ENCODE measurements around the gene CEACAM19. TPM values are rescaled to one million over a fixed set of nuclear protein-coding genes. Genes with fewer than 3 reads are reported as not detected.

Gene CEACAM19
- total RNA-seq, 1 donor = 1.3 TPM

DNA sequence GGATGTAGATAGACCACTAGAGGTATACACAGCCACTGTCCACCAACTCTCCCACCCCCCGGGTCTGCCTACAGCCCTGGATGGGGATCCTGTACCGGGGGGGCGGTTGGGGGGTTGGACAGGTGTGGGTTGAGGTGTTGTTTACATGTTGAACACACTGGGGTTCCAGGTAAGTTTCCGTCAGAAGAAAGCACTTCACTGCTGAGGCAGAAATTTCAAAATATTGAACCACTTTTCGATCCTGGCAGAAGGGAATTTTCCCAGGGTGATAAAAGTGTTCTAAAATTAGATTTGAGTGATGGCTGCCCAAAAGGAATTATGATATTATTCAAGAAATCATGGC lies 21.1 kb downstream of the CEACAM19 start:
- H3K4me3 ChIP-seq (ENCODE audit: low read depth, low read length) = no peak overlapping the region
- TF ChIP-seq, protein P1, sequence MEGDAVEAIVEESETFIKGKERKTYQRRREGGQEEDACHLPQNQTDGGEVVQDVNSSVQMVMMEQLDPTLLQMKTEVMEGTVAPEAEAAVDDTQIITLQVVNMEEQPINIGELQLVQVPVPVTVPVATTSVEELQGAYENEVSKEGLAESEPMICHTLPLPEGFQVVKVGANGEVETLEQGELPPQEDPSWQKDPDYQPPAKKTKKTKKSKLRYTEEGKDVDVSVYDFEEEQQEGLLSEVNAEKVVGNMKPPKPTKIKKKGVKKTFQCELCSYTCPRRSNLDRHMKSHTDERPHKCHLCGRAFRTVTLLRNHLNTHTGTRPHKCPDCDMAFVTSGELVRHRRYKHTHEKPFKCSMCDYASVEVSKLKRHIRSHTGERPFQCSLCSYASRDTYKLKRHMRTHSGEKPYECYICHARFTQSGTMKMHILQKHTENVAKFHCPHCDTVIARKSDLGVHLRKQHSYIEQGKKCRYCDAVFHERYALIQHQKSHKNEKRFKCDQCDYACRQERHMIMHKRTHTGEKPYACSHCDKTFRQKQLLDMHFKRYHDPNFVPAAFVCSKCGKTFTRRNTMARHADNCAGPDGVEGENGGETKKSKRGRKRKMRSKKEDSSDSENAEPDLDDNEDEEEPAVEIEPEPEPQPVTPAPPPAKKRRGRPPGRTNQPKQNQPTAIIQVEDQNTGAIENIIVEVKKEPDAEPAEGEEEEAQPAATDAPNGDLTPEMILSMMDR (IDR thresholded peaks at IDR 0.05; ENCODE audit: insufficient read depth, low read length) = no peak
- DNase-seq (ENCODE audit: low read depth) = no peak

DNA sequence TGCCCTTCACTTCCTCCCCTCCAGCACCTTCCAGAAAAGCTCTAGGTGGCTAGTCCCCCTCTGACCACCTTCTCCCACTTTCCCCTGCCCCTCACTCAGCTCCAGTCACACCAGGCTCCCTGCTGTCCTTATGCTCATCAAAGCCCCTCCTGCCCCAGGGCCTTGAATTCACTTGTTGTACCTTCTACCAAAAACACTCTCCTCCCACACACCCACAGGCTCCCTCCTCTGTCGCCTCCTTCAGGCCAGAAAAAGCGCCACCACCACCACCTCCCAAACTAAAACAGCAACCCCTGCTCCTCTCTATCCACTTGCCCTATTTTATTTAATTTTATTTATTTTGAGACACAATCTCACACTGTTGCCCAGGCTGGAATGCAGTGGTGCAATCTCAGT lies 22.9 kb downstream of the CEACAM19 start:
- TF ChIP-seq, protein P1 (IDR thresholded peaks at IDR 0.05; ENCODE audit: insufficient read depth, low read length) = peak; percentile 11
- no peak for DNase-seq (ENCODE audit: low read depth)
- no peak overlapping the region for H3K4me3 ChIP-seq (ENCODE audit: low read depth, low read length)

DNA sequence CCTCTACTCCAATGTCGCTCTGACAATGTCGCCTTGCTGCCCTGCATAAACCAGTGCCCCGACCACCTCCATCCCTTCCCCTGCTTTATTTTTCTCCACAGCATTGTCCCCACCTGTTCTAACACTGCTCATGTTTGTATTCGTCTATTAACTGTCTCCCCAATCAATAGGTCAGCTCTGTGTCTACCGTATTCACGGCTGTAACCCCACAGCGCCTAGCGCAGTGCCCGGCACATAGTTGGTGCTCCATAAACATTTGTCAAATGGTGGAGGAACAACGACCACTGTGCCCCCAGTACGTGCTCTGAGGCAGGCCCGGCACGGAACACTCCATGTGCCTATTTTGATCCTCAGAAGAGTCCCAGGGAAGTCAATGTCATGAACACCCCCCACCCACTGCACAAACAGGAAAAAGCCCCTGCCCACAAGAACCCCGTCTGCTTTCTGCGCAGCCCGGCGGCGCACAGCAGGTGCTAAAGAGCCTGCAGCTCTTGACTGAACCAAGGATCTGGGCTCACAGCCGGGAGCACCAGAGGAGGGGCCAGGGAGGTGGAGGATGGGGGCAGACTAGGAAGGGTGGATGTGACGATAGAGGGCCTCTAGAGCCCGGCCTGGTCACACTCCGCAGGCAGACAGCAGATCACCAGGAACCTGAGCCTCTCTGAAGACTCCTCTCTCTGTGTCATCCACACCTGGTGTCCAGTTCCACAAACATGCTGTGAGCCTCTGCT lies 25.8 kb downstream of the CEACAM19 start:
- DNase-seq (ENCODE audit: low read depth) = no peak
- H3K4me3 ChIP-seq (ENCODE audit: low read depth, low read length) = no peak overlapping the region
- TF ChIP-seq, protein P1 (IDR thresholded peaks at IDR 0.05; ENCODE audit: insufficient read depth, low read length) = no peak

DNA sequence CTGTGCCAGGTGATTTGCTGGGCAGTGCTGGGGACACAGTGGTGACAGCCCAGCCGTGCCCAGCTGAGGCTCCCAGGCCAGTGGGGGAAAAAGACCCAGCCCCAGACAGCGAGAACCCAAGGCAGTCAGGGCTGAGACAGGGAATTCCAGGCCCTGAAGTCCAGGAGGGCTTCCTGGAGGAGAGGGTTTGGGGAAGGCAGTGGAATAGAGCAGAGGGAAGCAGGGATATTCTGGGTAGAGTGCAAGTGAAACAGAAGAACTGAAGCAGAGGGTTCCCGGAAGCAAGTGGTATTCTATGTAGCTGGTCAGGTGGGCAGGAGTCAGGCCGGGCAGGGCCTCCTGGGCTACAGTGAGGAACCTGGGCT lies 26.4 kb downstream of the CEACAM19 start:
- no peak for DNase-seq (ENCODE audit: low read depth)
- TF ChIP-seq, protein P1 (IDR thresholded peaks at IDR 0.05; ENCODE audit: insufficient read depth, low read length) = no peak

DNA sequence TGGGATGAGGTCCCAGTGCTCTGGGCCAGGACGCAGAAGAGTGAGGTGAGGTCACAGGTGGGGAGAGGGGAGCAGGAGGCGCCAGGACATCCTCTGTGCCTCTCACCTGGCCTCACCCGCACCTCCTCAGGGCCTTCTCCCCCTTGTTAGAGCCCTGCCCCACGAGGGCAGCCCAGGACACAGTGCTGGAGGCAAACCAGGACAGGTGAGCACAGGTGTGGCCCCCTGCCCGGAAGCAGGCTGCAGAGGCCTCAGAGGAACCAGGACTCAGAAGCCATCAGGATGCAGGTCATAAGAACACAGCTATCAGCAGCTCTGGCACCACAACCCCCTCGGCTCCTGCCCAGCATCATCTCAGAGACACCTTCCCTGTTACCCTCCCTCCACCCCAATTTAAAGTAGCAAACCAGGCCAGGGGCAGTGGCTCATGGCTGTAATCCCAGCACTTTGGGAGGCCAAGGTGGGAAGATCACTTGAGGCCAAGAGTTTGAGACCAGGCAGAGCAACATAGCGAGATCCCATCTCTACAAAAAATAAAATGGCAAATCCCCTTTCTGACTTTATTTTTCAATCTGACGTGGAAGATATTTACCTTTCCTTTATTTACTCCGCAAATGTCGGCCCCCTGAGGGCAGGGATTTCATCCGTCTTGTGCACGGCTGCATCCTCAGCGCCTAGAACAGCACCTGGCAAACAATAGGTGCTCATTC lies 27.4 kb downstream of the CEACAM19 start, which contains the start of gene CEACAM16:
TSS of gene CEACAM16 (plus strand) at position 660 of the 710 bp plus-strand sequence. CDS start 2,306 bp downstream, outside the sequence.
- TF ChIP-seq, protein P1 (IDR thresholded peaks at IDR 0.05; ENCODE audit: insufficient read depth, low read length) = no peak
- H3K4me3 ChIP-seq (ENCODE audit: low read depth, low read length) = no peak within 1 kb of the TSS
- no peak for DNase-seq (ENCODE audit: low read depth)

More for the DNA sequence above, 26.4 kb downstream of the CEACAM19 start:
- no peak overlapping the region for H3K4me3 ChIP-seq (ENCODE audit: low read depth, low read length)

DNA sequence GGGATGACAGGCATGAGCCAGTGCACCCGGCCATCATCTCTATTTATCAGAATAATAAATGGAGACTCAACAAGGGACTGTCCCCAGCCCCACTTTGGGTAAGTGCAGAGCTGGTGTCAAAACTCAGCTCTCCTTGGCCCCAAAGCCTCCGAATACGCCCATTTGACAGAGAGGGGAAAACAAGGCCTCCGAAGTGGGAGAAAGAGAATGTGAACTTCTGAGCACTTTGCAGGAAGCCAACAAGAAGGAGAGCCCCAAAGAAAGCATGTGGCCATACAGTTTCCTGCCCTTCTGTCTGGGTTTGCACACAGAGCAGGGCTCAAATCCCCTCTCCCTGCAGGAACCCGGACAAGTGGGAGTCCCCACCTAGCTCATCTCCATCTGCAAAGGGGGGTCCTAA lies 29.3 kb downstream of the CEACAM19 start:
- no peak overlapping the region for H3K4me3 ChIP-seq (ENCODE audit: low read depth, low read length)
- DNase-seq (ENCODE audit: low read depth) = no peak
- TF ChIP-seq, protein P1 (IDR thresholded peaks at IDR 0.05; ENCODE audit: insufficient read depth, low read length) = no peak
